Panc1 (cell line): ENCODE measurements around the gene MMAB. TPM values are rescaled to one million over a fixed set of nuclear protein-coding genes. Genes with fewer than 3 reads are reported as not detected.

Experiments used
- ATAC-seq: fragments of 200-7000 bp; cut with Tn5 transposase; 2 replicates; pipeline ENCODE4 v1.9.1; 2020; ENCODE audit warnings: mild to moderate bottlenecking, moderate library complexity
- BruUV-seq: library from RNA; stranded (reverse); fragments of 400-500 nt; replicated peaks from 2 replicates; lab custom pipeline; 2021; lab: Mats Ljungman, UMichigan
- CTCF ChIA-PET: fragments of 300-600 bp; sonication (Branson Sonifier 250); formaldehyde crosslinking; loops from one replicate; lab custom pipeline; 2022; ENCODE audit warnings: antibody characterized with exemption; lab: Charles Lee
- POLR2A ChIA-PET: fragments of 300-600 bp; sonication (Branson Sonifier 250); formaldehyde crosslinking; loops from one replicate; lab custom pipeline; 2022; ENCODE audit warnings: antibody characterized with exemption; lab: Charles Lee
- DNase-seq: peaks from one replicate; pipeline ENCODE4 v3.0.0-alpha.2; 2010; ENCODE audit warnings: low read depth, low spot score
- H3K27ac ChIP-seq: 2 replicates; pipeline ENCODE4 v1.5.1; 2011; ENCODE audit warnings: mild to moderate bottlenecking, low read length, inconsistent platforms
- H3K27me3 ChIP-seq: fragments of 200-500 bp; sonication (Bioruptor generic); 2 replicates; pipeline ENCODE4 v1.6.0; 2014; ENCODE audit warnings: low read length, inconsistent platforms; ENCODE audit not compliant: control insufficient read depth, insufficient read depth
- H3K36me3 ChIP-seq: fragments of 200-500 bp; sonication (Bioruptor generic); 2 replicates; pipeline ENCODE4 v1.5.1; 2014; ENCODE audit warnings: inconsistent platforms, mild to moderate bottlenecking, low read length, moderate library complexity; ENCODE audit not compliant: control insufficient read depth, insufficient read depth
- H3K4me1 ChIP-seq: 2 replicates; pipeline ENCODE4 v1.5.1; 2011; ENCODE audit warnings: inconsistent platforms, mild to moderate bottlenecking, low read length, moderate library complexity; ENCODE audit not compliant: control insufficient read depth, insufficient read depth
- H3K4me3 ChIP-seq, 2 experiments: 2 replicates each; pipeline ENCODE4 v1.5.1; 2011 to 2012; ENCODE audit warnings: low read depth in 2 of 2, low read length in 2 of 2, mild to moderate bottlenecking in 2 of 2, inconsistent platforms in 1 of 2, moderate library complexity in 1 of 2
- H3K9me3 ChIP-seq: fragments of 200-500 bp; sonication (Bioruptor generic); 2 replicates; pipeline ENCODE4 v1.5.1; 2014; ENCODE audit warnings: low read depth, mild to moderate bottlenecking, inconsistent platforms, low read length, moderate library complexity; ENCODE audit not compliant: control insufficient read depth, insufficient read depth
- POLR2AphosphoS5 ChIP-seq: IDR thresholded peaks from 2 replicates; pipeline ENCODE4 v1.6.1; 2012; ENCODE audit warnings: mild to moderate bottlenecking, low read depth, low read length, moderate library complexity
- SIN3A ChIP-seq: IDR thresholded peaks from 2 replicates; pipeline ENCODE4 v1.6.1; 2012; ENCODE audit warnings: low read depth, mild to moderate bottlenecking, low read length, moderate library complexity, borderline replicate concordance; ENCODE audit not compliant: insufficient read depth
- TCF7L2 ChIP-seq: IDR thresholded peaks from 2 replicates; pipeline ENCODE4 v1.6.1; 2011; ENCODE audit warnings: mild to moderate bottlenecking, low read depth, low read length, inconsistent platforms
- in situ Hi-C: cut with HindIII; loops from 2 replicates; pipeline ENCODE4 v1.10.0; 2016; ENCODE audit warnings: low sequenced_read_pairs, low pct_unique_long_range_greater_than_20kb
- intact Hi-C: fragments of 100-400 bp; cut with micrococcal nuclease; formaldehyde crosslinking; loops from one replicate; pipeline ENCODE4 v1.10.0; 2022; ENCODE audit not compliant: unreplicated experiment
- total RNA-seq: library from RNA; stranded (reverse); gene quantifications from one replicate; pipeline ENCODE4 v1.2.1, GENCODE V29; 2021; ENCODE audit not compliant: unreplicated experiment
- TF ChIP-seq, protein P1 (sequence below), 2 experiments: IDR thresholded peaks; 2 replicates each; pipeline ENCODE4 v1.6.1; 2011 to 2012; ENCODE audit warnings: low read depth in 2 of 2, control low read depth in 1 of 2, low read length in 1 of 2, mild to moderate bottlenecking in 1 of 2, moderate library complexity in 1 of 2; ENCODE audit not compliant: insufficient read depth in 1 of 2
- TF ChIP-seq, protein P2 (sequence below): fragments of 450-650 bp; IDR thresholded peaks from 2 replicates; pipeline ENCODE4 v1.5.1; 2017; ENCODE audit warnings: mild to moderate bottlenecking

Gene MMAB
- total RNA-seq, 1 experiment from 2014 or later = 58.6 TPM

- H3K27me3 ChIP-seq = no peaks in the 10 kb centered on the region
- no peak for ATAC-seq
- H3K9me3 ChIP-seq = no peaks in the 10 kb centered on the region
- ChIA-PET POLR2A (no interaction called here), CTCF (no interaction called here)
- H3K27ac ChIP-seq = no peak overlapping the region
- intact Hi-C loops (loop anchor here (10.0 kb wide), 1 partner anchor 122 kb away; the partner anchor contains the start of gene FAM222A), in situ Hi-C loops (no loop called here)
- H3K4me3 ChIP-seq = no peak overlapping the region
- H3K36me3 ChIP-seq = no peaks in the 10 kb centered on the region
- peaks cover 6% of the 10 kb centered on the region; the same call in 1 of the 2 replicates for H3K4me1 ChIP-seq
- BruUV-seq = no TSS peak
- no peak for TF ChIP-seq TCF7L2
- TF ChIP-seq, protein P1, sequence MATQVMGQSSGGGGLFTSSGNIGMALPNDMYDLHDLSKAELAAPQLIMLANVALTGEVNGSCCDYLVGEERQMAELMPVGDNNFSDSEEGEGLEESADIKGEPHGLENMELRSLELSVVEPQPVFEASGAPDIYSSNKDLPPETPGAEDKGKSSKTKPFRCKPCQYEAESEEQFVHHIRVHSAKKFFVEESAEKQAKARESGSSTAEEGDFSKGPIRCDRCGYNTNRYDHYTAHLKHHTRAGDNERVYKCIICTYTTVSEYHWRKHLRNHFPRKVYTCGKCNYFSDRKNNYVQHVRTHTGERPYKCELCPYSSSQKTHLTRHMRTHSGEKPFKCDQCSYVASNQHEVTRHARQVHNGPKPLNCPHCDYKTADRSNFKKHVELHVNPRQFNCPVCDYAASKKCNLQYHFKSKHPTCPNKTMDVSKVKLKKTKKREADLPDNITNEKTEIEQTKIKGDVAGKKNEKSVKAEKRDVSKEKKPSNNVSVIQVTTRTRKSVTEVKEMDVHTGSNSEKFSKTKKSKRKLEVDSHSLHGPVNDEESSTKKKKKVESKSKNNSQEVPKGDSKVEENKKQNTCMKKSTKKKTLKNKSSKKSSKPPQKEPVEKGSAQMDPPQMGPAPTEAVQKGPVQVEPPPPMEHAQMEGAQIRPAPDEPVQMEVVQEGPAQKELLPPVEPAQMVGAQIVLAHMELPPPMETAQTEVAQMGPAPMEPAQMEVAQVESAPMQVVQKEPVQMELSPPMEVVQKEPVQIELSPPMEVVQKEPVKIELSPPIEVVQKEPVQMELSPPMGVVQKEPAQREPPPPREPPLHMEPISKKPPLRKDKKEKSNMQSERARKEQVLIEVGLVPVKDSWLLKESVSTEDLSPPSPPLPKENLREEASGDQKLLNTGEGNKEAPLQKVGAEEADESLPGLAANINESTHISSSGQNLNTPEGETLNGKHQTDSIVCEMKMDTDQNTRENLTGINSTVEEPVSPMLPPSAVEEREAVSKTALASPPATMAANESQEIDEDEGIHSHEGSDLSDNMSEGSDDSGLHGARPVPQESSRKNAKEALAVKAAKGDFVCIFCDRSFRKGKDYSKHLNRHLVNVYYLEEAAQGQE (IDR thresholded peaks at IDR 0.05; ENCODE audit: insufficient read depth in 1 of 2, low read depth in 2 of 2, low read length in 1 of 2) = no peak
- TF ChIP-seq POLR2AphosphoS5 = no peak
- TF ChIP-seq, protein P2, sequence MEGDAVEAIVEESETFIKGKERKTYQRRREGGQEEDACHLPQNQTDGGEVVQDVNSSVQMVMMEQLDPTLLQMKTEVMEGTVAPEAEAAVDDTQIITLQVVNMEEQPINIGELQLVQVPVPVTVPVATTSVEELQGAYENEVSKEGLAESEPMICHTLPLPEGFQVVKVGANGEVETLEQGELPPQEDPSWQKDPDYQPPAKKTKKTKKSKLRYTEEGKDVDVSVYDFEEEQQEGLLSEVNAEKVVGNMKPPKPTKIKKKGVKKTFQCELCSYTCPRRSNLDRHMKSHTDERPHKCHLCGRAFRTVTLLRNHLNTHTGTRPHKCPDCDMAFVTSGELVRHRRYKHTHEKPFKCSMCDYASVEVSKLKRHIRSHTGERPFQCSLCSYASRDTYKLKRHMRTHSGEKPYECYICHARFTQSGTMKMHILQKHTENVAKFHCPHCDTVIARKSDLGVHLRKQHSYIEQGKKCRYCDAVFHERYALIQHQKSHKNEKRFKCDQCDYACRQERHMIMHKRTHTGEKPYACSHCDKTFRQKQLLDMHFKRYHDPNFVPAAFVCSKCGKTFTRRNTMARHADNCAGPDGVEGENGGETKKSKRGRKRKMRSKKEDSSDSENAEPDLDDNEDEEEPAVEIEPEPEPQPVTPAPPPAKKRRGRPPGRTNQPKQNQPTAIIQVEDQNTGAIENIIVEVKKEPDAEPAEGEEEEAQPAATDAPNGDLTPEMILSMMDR = no peak
- no peak for TF ChIP-seq SIN3A
- DNase-seq = no peak
Measured at GRCh38 chr12:109592905-109593272, 19.6 kb upstream of the MMAB start.

DNA sequence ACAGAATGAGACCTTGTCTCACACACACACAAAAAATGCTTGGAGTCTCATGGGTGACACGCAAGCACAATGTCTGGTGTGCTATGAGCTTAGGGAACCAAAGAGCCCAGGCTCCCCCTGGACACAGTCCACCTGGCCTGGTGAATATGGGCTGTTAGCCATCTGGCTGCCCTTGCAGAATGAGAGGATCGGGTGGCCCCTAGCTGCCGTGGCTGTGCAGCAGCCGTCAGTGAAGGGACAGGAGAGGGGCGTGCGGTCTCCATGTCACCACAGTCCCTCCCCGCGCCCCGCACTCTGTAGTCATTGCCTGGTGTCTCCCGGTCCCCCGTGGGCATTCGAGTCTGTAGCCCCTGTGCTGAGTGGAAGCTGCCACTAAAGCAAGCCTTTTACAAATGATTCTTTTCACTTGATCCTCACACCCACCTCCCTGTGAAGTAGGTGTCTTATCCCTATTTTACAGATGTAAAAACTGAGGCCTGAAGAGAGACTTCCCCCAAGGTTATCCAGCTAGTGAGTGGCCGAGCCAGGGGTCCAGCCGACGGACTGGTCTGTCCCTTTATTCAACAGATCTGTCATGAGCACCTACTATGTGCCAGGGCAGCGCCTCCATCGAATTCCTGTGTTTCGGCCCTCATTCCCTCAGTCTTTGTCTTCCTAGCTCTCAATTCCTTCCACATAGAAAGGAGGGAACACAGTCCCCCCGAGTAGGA is 19.0 kb upstream of the MMAB start:
- in situ Hi-C loops (no loop called here), intact Hi-C loops (loop anchor here (10.0 kb wide), 1 partner anchor 122 kb away; the partner anchor contains the start of gene FAM222A)
- TF ChIP-seq, protein P1 (IDR thresholded peaks at IDR 0.05; ENCODE audit: insufficient read depth in 1 of 2, low read depth in 2 of 2, low read length in 1 of 2) = no peak
- TF ChIP-seq SIN3A (no peak), TCF7L2 (no peak), POLR2AphosphoS5 (no peak)
- TF ChIP-seq, protein P2 = no peak
- peaks cover 1% of the 10 kb centered on the region; the same call in 1 of the 2 replicates for H3K4me1 ChIP-seq
- no peaks in the 10 kb centered on the region for H3K36me3 ChIP-seq
- no peak overlapping the region for H3K27ac ChIP-seq
- no peak overlapping the region for H3K4me3 ChIP-seq
- H3K27me3 ChIP-seq = no peaks in the 10 kb centered on the region
- ATAC-seq (no peak), DNase-seq (no peak)
- no TSS peak for BruUV-seq
- POLR2A ChIA-PET = no interaction called here
- no peaks in the 10 kb centered on the region for H3K9me3 ChIP-seq
- CTCF ChIA-PET = no interaction called here
